ENCODE results near the gene GABRQ. TPM values are rescaled to one million over a fixed set of nuclear protein-coding genes. Genes with fewer than 3 reads are reported as not detected.
"Not testable (repeated sequence)": the region's sequence is repeated elsewhere in the genome, so short reads cannot be mapped to it uniquely, and the experiment has no call there.

Gene GABRQ
- total RNA-seq, 1 experiment from 2014 or later: under 0.01 TPM

GRCh38 chrX:152658302-152658701 is 20.6 kb downstream of the GABRQ start:
- Histone ChIP-seq H4K20me1 (ENCODE audit: low read length) (no peaks in the 10 kb centered on the region), H3K36me3 (ENCODE audit: low read depth, low read length) (no peaks in the 10 kb centered on the region), H3K9ac (ENCODE audit: low read length) (no peak overlapping the region), H3K9me3 (ENCODE audit: low read length) (no peaks in the 10 kb centered on the region), H3K27ac (ENCODE audit: low read length) (no peak overlapping the region), H3K27me3 (ENCODE audit: low read length) (peaks cover 6% of the 10 kb centered on the region; the same call in 1 of the 2 replicates), H3K4me1 (ENCODE audit: insufficient read depth, low read length) (no peaks in the 10 kb centered on the region), H2AFZ (ENCODE audit: low read length) (no peak overlapping the region), H3K79me2 (ENCODE audit: low read length) (no peaks in the 10 kb centered on the region), H3K9me2 (replicated peaks; ENCODE audit: low read length) (no peaks in the 10 kb centered on the region), H3F3A (ENCODE audit: low read length, unreplicated experiment) (no peaks in the 10 kb centered on the region), H3K4me2 (ENCODE audit: low read length) (no peak overlapping the region), H3K4me3 (ENCODE audit: low read length) (no peak overlapping the region)
- DNase-seq (no peak), ATAC-seq (no peak)
- intact Hi-C loops (cut with micrococcal nuclease): no loop called here
- ChIA-PET POLR2A (ENCODE audit: unreplicated experiment) (no interaction called here), CTCF (no interaction called here)
- no peak for TF ChIP-seq EZH2phosphoT487 (IDR thresholded peaks at IDR 0.05; ENCODE audit: borderline replicate concordance, low read length)
- TF ChIP-seq, protein P1, sequence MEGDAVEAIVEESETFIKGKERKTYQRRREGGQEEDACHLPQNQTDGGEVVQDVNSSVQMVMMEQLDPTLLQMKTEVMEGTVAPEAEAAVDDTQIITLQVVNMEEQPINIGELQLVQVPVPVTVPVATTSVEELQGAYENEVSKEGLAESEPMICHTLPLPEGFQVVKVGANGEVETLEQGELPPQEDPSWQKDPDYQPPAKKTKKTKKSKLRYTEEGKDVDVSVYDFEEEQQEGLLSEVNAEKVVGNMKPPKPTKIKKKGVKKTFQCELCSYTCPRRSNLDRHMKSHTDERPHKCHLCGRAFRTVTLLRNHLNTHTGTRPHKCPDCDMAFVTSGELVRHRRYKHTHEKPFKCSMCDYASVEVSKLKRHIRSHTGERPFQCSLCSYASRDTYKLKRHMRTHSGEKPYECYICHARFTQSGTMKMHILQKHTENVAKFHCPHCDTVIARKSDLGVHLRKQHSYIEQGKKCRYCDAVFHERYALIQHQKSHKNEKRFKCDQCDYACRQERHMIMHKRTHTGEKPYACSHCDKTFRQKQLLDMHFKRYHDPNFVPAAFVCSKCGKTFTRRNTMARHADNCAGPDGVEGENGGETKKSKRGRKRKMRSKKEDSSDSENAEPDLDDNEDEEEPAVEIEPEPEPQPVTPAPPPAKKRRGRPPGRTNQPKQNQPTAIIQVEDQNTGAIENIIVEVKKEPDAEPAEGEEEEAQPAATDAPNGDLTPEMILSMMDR (conservative IDR thresholded peaks at IDR 0.05; ENCODE audit: low read depth, low read length): peak; percentile 41
- no peak for TF ChIP-seq EZH2 (IDR thresholded peaks at IDR 0.05; ENCODE audit: low read length, unreplicated experiment)
- BruUV-seq (replicated peaks): no TSS peak

DNA sequence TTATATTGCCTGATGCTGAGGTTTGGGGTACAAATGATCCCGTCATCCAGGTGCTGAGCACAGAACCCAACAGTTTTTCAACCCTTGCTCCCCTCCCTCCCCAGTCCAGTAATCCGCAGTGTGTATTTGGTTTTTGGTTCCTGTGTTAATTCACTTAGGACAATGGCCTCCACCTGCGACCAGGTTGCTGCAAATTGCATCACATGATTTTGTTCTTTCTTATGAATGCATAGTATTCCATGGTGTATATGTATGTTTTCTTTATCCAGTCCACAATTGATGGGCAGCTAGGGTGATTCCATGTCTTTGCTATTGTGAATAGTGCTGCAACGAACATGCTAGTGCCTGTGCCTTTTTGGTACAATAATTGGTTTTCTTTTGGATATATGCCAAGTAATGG is 25.4 kb downstream of the GABRQ start:
- ChIA-PET CTCF (no interaction called here), POLR2A (ENCODE audit: unreplicated experiment) (no interaction called here)
- no peaks in the 10 kb centered on the region for H3K9me3 ChIP-seq (ENCODE audit: low read length)
- H3K27me3 ChIP-seq (ENCODE audit: low read length): 0 out of 2 replicates have a peak, but pooled peaks cover 3% of the 10 kb centered on the region
- DNase-seq (no peak), ATAC-seq (no peak)
- no peaks in the 10 kb centered on the region for H3K36me3 ChIP-seq (ENCODE audit: low read depth, low read length)
- H3F3A ChIP-seq (ENCODE audit: low read length, unreplicated experiment): no peaks in the 10 kb centered on the region
- H3K4me3 ChIP-seq (ENCODE audit: low read length): no peak overlapping the region
- H3K79me2 ChIP-seq (ENCODE audit: low read length): no peaks in the 10 kb centered on the region
- H3K4me1 ChIP-seq (ENCODE audit: insufficient read depth, low read length): no peaks in the 10 kb centered on the region
- no peak overlapping the region for H3K9ac ChIP-seq (ENCODE audit: low read length)
- TF ChIP-seq EZH2phosphoT487 (IDR thresholded peaks at IDR 0.05; ENCODE audit: borderline replicate concordance, low read length) (no peak), EZH2 (IDR thresholded peaks at IDR 0.05; ENCODE audit: low read length, unreplicated experiment) (no peak)
- TF ChIP-seq, protein P1 (conservative IDR thresholded peaks at IDR 0.05; ENCODE audit: low read depth, low read length): no peak
- H2AFZ ChIP-seq (ENCODE audit: low read length): no peak overlapping the region
- no peaks in the 10 kb centered on the region for H4K20me1 ChIP-seq (ENCODE audit: low read length)
- no peak overlapping the region for H3K4me2 ChIP-seq (ENCODE audit: low read length)
- H3K9me2 ChIP-seq (replicated peaks; ENCODE audit: low read length): no peaks in the 10 kb centered on the region
- intact Hi-C loops (cut with micrococcal nuclease): no loop called here
- BruUV-seq (replicated peaks): no TSS peak
- no peak overlapping the region for H3K27ac ChIP-seq (ENCODE audit: low read length)

- no peak overlapping the region for H3K9ac ChIP-seq (ENCODE audit: low read length)
- intact Hi-C loops (cut with micrococcal nuclease): no loop called here
- no peaks in the 10 kb centered on the region for H3K79me2 ChIP-seq (ENCODE audit: low read length)
- H3K4me3 ChIP-seq (ENCODE audit: low read length): no peak overlapping the region
- DNase-seq: no peak
- no peaks in the 10 kb centered on the region for H3F3A ChIP-seq (ENCODE audit: low read length, unreplicated experiment)
- H3K27ac ChIP-seq (ENCODE audit: low read length): no peak overlapping the region
- BruUV-seq (replicated peaks): no TSS peak
- H3K9me3 ChIP-seq (ENCODE audit: low read length): no peaks in the 10 kb centered on the region
- TF ChIP-seq EZH2 (IDR thresholded peaks at IDR 0.05; ENCODE audit: low read length, unreplicated experiment) (no peak), EZH2phosphoT487 (IDR thresholded peaks at IDR 0.05; ENCODE audit: borderline replicate concordance, low read length) (no peak)
- TF ChIP-seq, protein P1 (conservative IDR thresholded peaks at IDR 0.05; ENCODE audit: low read depth, low read length): no peak
- H3K27me3 ChIP-seq (ENCODE audit: low read length): no peaks in the 10 kb centered on the region
- POLR2A ChIA-PET (ENCODE audit: unreplicated experiment): no interaction called here
- no peaks in the 10 kb centered on the region for H4K20me1 ChIP-seq (ENCODE audit: low read length)
- no peaks in the 10 kb centered on the region for H3K4me1 ChIP-seq (ENCODE audit: insufficient read depth, low read length)
- H2AFZ ChIP-seq (ENCODE audit: low read length): no peak overlapping the region
- no peak for ATAC-seq
- no peaks in the 10 kb centered on the region for H3K9me2 ChIP-seq (replicated peaks; ENCODE audit: low read length)
- no peaks in the 10 kb centered on the region for H3K36me3 ChIP-seq (ENCODE audit: low read depth, low read length)
- H3K4me2 ChIP-seq (ENCODE audit: low read length): no peak overlapping the region
- CTCF ChIA-PET: no interaction called here
Measured at GRCh38 chrX:152674135-152674534, 36.4 kb downstream of the GABRQ start.

DNA sequence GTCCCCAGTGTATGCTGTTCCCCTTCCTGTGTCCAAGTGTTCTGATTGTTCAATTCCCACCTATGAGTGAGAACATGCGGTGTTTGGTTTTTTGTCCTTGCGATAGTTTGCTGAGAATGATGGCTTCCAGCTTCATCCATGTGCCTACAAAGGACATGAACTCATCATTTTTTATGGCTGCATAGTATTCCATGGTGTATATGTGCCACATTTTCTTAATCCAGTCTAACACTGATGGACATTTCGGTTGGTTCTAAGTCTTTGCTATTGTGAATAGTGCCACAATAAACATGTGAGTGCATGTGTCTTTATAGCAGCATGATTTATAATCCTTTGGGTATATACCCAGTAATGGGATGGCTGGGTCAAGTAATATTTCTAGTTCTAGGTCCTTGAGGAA is 37.0 kb downstream of the GABRQ start:
- not testable (repeated sequence) for ATAC-seq

More for the DNA sequence above, 37.0 kb downstream of the GABRQ start:
- H3K4me3 ChIP-seq (ENCODE audit: low read length); intact Hi-C loops (cut with micrococcal nuclease); H3K9me3 ChIP-seq (ENCODE audit: low read length); H3K9ac ChIP-seq (ENCODE audit: low read length); POLR2A ChIA-PET (ENCODE audit: unreplicated experiment); CTCF ChIA-PET; H3K27ac ChIP-seq (ENCODE audit: low read length); BruUV-seq (replicated peaks); H3K36me3 ChIP-seq (ENCODE audit: low read depth, low read length); DNase-seq; H3K27me3 ChIP-seq (ENCODE audit: low read length); H3K4me2 ChIP-seq (ENCODE audit: low read length); H2AFZ ChIP-seq (ENCODE audit: low read length); H3K4me1 ChIP-seq (ENCODE audit: insufficient read depth, low read length); H4K20me1 ChIP-seq (ENCODE audit: low read length); H3K79me2 ChIP-seq (ENCODE audit: low read length); H3K9me2 ChIP-seq (replicated peaks; ENCODE audit: low read length); H3F3A ChIP-seq (ENCODE audit: low read length, unreplicated experiment): not testable (repeated sequence)

Measured in PC-3 (cell line).